ENCODE measurements around the gene EXOSC9. TPM values are rescaled to one million over a fixed set of nuclear protein-coding genes. Genes with fewer than 3 reads are reported as not detected.

EXOSC9 gene
- total RNA-seq, 1 experiment from 2014 or later, result 50.0 TPM

DNA sequence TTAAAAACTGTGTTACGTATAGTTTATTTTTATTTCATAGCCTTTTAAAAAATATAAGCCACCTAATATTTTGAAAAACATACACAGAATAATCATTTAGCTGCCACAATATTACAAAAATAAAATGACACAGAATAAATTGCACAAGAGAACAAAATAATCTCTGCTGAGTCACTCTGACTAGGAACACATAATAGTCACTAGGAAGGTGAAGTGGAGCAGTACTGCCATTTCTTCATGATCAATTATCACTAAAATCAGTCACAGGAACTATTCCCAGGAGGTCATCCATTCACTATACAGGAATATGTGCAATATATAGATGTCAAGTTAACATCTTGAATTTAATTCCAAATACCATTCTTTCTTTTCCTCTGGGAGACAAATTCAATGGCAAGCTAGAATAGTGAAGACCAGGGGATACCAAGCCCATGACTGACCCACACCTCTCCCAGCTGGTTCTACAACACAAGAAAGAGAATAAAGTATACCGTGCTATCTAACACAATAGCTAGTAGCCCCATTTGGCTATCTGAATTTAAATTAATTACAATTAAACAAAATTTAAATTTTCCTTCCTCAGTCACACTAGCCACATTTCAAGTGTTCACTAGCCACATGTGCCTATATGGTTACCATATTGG, 42.1 kb upstream of the EXOSC9 start:
- no peak for ATAC-seq
- Mint-ChIP-seq H3K27me3 (ENCODE audit: low read depth) (peaks cover 67% of the 10 kb centered on the region), H3K36me3 (no peaks in the 10 kb centered on the region), H3K4me1 (peaks cover 4% of the 10 kb centered on the region), H3K4me3 (no peak overlapping the region), H3K9me3 (no peaks in the 10 kb centered on the region), H3K27ac (no peak overlapping the region)
- DNase-seq (ENCODE audit: low spot score), result no peak
- CTCF ChIA-PET, result no interaction called here
- TF ChIP-seq ZNF138 (CRISPR knock-in tag; conservative IDR thresholded peaks at IDR 0.05), result no peak
- TF ChIP-seq ZNF396 (CRISPR knock-in tag; IDR thresholded peaks at IDR 0.05; ENCODE audit: borderline replicate concordance), result no peak
- no peak for TF ChIP-seq SP1 (CRISPR knock-in tag; conservative IDR thresholded peaks at IDR 0.05)
- TF ChIP-seq SMAD4 (CRISPR knock-in tag; IDR thresholded peaks at IDR 0.05), result no peak
- TF ChIP-seq, protein P1, sequence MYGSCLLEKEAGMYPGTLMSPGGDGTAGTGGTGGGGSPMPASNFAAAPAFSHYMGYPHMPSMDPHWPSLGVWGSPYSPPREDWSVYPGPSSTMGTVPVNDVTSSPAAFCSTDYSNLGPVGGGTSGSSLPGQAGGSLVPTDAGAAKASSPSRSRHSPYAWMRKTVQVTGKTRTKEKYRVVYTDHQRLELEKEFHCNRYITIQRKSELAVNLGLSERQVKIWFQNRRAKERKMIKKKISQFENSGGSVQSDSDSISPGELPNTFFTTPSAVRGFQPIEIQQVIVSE (CRISPR knock-in tag; IDR thresholded peaks at IDR 0.05; ENCODE audit: borderline replicate concordance), result no peak
- no peak for TF ChIP-seq MXD4 (CRISPR knock-in tag; IDR thresholded peaks at IDR 0.05; ENCODE audit: borderline replicate concordance)
- TF ChIP-seq FOXK1 (CRISPR knock-in tag; IDR thresholded peaks at IDR 0.05), result no peak
- TF ChIP-seq ZNF232 (CRISPR knock-in tag; IDR thresholded peaks at IDR 0.05), result no peak
- TF ChIP-seq ELF4 (CRISPR knock-in tag; IDR thresholded peaks at IDR 0.05; ENCODE audit: low read depth), result no peak
- TF ChIP-seq, protein P2, sequence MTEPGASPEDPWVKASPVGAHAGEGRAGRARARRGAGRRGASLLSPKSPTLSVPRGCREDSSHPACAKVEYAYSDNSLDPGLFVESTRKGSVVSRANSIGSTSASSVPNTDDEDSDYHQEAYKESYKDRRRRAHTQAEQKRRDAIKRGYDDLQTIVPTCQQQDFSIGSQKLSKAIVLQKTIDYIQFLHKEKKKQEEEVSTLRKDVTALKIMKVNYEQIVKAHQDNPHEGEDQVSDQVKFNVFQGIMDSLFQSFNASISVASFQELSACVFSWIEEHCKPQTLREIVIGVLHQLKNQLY (CRISPR knock-in tag; IDR thresholded peaks at IDR 0.05), result no peak
- no peak for TF ChIP-seq RORB (CRISPR knock-in tag; IDR thresholded peaks at IDR 0.05)
- TF ChIP-seq, protein P3, sequence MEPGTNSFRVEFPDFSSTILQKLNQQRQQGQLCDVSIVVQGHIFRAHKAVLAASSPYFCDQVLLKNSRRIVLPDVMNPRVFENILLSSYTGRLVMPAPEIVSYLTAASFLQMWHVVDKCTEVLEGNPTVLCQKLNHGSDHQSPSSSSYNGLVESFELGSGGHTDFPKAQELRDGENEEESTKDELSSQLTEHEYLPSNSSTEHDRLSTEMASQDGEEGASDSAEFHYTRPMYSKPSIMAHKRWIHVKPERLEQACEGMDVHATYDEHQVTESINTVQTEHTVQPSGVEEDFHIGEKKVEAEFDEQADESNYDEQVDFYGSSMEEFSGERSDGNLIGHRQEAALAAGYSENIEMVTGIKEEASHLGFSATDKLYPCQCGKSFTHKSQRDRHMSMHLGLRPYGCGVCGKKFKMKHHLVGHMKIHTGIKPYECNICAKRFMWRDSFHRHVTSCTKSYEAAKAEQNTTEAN (CRISPR knock-in tag; IDR thresholded peaks at IDR 0.05), result no peak
- TF ChIP-seq NFE2L1 (CRISPR knock-in tag; IDR thresholded peaks at IDR 0.05), result no peak
- TF ChIP-seq, protein P4, sequence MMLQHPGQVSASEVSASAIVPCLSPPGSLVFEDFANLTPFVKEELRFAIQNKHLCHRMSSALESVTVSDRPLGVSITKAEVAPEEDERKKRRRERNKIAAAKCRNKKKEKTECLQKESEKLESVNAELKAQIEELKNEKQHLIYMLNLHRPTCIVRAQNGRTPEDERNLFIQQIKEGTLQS (CRISPR knock-in tag; conservative IDR thresholded peaks at IDR 0.05), result no peak
- TF ChIP-seq FOXP1 (CRISPR knock-in tag; IDR thresholded peaks at IDR 0.05; ENCODE audit: borderline replicate concordance), result no peak
- no peak for TF ChIP-seq SOX15 (CRISPR knock-in tag; IDR thresholded peaks at IDR 0.05)
- TF ChIP-seq ZNF263 (CRISPR knock-in tag; IDR thresholded peaks at IDR 0.05; ENCODE audit: low read depth), result no peak
- TF ChIP-seq, protein P5, sequence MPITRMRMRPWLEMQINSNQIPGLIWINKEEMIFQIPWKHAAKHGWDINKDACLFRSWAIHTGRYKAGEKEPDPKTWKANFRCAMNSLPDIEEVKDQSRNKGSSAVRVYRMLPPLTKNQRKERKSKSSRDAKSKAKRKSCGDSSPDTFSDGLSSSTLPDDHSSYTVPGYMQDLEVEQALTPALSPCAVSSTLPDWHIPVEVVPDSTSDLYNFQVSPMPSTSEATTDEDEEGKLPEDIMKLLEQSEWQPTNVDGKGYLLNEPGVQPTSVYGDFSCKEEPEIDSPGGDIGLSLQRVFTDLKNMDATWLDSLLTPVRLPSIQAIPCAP (CRISPR knock-in tag; IDR thresholded peaks at IDR 0.05), result no peak
- no peak for TF ChIP-seq TP53 (CRISPR knock-in tag; IDR thresholded peaks at IDR 0.05)
- no peak for TF ChIP-seq NFATC4 (CRISPR knock-in tag; IDR thresholded peaks at IDR 0.05)
- POLR2A ChIA-PET, result no interaction called here

DNA sequence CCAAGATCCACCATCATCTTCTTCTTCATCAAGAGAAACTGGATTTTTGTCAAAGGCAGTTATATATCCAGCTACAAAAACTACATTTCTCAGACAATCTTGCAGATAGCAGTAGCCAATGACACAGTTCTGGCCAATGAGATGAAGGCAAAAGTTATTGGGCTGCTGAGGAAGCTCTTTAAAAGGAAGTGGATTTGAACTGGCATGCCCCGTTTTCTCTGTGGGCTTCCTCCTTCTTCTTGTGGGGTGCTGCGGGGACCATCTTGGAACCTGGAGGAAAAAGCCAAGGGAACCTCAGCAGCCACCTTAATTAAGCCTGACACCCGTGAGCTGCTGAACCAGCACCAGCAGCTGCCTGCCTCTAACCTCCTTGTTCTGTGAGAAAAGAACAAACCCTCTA, 40.9 kb upstream of the EXOSC9 start:
- ChIA-PET POLR2A (interaction anchor here (1.2 kb wide), 1 partner anchor 19 kb away, joined by 3 read pairs; no protein-coding TSS in a partner anchor), CTCF (no interaction called here)
- peaks cover 9% of the 10 kb centered on the region for H3K4me1 Mint-ChIP-seq

More for the DNA sequence above, 40.9 kb upstream of the EXOSC9 start:
- Mint-ChIP-seq H3K27me3 (ENCODE audit: low read depth) (peaks cover 70% of the 10 kb centered on the region), H3K36me3 (no peaks in the 10 kb centered on the region), H3K27ac (no peak overlapping the region), H3K9me3 (no peaks in the 10 kb centered on the region), H3K4me3 (no peak overlapping the region)
- DNase-seq (ENCODE audit: low spot score), result no peak
- TF ChIP-seq, protein P6, sequence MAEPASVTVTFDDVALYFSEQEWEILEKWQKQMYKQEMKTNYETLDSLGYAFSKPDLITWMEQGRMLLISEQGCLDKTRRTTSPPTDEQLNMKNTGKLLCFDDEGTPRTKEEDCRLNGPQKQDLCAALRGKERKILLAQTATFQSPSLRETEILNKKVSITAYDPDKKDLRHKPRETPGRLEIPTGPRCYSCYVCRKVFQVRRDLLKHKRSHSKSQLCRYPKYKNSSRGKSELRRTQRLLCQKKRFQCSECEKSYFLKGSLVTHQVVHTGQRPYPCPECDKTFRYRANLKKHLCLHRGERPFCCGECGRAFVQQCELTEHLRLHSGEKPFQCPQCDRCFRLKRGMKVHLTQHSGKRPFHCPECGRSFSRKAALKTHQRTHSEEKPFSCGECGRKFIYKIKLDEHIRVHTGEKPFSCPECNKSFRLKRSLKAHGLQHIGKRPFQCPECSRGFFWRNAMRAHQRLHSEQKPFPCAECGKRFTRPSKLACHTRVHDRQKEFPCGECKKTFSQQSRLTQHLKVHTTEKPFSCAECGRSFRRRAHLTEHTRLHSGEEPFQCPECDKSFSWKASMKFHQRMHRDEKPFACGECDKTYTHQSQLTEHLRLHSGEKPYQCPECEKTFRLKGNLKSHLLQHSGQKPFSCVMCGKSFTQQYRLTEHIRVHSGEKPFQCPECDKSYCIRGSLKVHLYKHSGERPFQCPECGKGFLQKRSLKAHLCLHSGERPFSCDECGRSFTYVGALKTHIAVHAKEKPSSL (CRISPR knock-in tag; conservative IDR thresholded peaks at IDR 0.05), result no peak
- no peak for ATAC-seq

Data from WTC11 (cell line).